GM10248 (cell line): Measurements from ENCODE around the gene PERP.

Experiments used
- CTCF ChIA-PET: fragments of 300-600 bp; sonication (Branson Sonifier 250); formaldehyde crosslinking; extraction: SDS; loops from one replicate; lab custom pipeline; 2021; ENCODE audit warnings: antibody characterized with exemption; lab: Yijun Ruan, JAX
- POLR2A ChIA-PET: fragments of 350-650 bp; sonication (Branson Sonifier 250); formaldehyde crosslinking; extraction: SDS; loops from one replicate; lab custom pipeline; 2020; ENCODE audit warnings: antibody characterized with exemption; lab: Yijun Ruan, JAX
- DNase-seq: peaks from one replicate; pipeline ENCODE4 v3.0.0; 2012; ENCODE audit errors: extremely low spot score
- TF ChIP-seq, protein P1 (sequence below): IDR thresholded peaks from 2 replicates; pipeline ENCODE4 v1.5.1; 2012; ENCODE audit warnings: mild to moderate bottlenecking, low read depth; ENCODE audit errors: extremely low read depth, missing control alignments, control extremely low read depth

PERP gene

DNA sequence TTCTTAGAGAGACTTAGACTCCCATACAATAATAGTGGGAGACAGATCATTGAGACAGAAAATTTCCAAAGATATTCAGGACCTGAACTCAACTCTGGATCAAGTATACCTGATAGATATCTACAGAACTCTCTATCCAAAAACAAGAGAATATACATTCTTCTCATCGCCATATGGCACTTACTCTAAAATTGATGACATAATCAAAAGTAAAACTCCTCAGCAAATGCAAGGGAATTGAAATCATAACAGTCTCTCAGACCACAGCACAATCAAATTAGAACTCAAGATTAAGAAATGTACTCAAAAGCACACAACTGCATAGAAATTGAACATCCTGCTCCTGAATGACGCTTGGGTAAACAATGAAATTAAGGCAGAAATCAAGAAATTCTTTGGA, 28.7 kb downstream of the PERP start:
- ChIA-PET CTCF (no interaction called here), POLR2A (no interaction called here)
- TF ChIP-seq, protein P1, sequence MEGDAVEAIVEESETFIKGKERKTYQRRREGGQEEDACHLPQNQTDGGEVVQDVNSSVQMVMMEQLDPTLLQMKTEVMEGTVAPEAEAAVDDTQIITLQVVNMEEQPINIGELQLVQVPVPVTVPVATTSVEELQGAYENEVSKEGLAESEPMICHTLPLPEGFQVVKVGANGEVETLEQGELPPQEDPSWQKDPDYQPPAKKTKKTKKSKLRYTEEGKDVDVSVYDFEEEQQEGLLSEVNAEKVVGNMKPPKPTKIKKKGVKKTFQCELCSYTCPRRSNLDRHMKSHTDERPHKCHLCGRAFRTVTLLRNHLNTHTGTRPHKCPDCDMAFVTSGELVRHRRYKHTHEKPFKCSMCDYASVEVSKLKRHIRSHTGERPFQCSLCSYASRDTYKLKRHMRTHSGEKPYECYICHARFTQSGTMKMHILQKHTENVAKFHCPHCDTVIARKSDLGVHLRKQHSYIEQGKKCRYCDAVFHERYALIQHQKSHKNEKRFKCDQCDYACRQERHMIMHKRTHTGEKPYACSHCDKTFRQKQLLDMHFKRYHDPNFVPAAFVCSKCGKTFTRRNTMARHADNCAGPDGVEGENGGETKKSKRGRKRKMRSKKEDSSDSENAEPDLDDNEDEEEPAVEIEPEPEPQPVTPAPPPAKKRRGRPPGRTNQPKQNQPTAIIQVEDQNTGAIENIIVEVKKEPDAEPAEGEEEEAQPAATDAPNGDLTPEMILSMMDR = no peak
- DNase-seq = no peak

DNA sequence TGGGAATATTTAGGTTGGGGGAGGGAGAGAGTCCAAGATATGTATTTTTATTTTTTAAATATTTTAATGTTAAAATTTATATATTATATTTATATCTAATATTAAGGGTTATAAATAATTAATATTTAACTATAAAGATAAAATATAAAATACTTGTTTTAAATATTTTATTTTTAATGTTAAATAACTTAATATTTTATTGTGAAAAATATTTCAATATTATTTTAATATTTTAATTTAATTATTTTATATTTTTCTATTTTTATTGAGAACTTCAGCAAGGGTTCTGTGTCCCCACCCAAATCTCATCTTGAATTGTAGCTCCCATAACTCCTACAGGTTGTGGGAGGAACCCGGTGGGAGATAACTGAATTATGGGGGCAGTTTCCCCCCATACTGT, 34.0 kb downstream of the PERP start:
- ChIA-PET POLR2A (no interaction called here), CTCF (interaction anchor here (1.0 to 1.7 kb wide), 2 partner anchors 14 to 43 kb away, joined by 3 to 5 read pairs; no protein-coding TSS in a partner anchor)
- TF ChIP-seq, protein P1 = no peak
- no peak for DNase-seq

GRCh38 chr6:138063726-138064125, 43.5 kb downstream of the PERP start:
- TF ChIP-seq, protein P1 = no peak
- ChIA-PET POLR2A (no interaction called here), CTCF (no interaction called here)
- DNase-seq = no peak

DNA sequence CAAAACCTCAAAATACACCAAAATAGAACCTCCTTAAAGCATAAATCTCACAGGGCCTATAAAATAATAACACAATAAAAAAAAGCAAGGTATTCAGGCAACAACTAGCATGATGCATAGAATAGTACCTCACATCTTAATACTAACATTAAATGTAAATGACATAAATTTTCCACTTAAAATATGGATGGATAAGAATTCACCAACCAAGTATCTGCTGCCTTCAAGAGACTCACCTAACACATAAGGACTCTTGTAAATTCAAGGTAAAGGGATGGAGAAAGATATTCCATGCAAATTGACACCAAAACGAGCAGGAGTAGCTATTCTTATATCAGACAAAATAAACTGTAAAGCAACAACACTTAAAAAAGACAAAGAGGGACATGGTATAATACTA, 52.2 kb downstream of the PERP start:
- ChIA-PET CTCF (no interaction called here), POLR2A (no interaction called here)
- TF ChIP-seq, protein P1 = no peak
- no peak for DNase-seq

GRCh38 chr6:138052783-138053182, 54.4 kb downstream of the PERP start:
- ChIA-PET POLR2A (no interaction called here), CTCF (interaction anchor here (1.0 to 1.4 kb wide), 2 partner anchors 11 to 457 kb away, joined by 3 read pairs; no protein-coding TSS in a partner anchor)
- TF ChIP-seq, protein P1 = no peak
- DNase-seq = no peak

- CTCF ChIA-PET = interaction anchor here (0.9 kb wide), 1 partner anchor 44 kb away, joined by 3 read pairs; no protein-coding TSS in a partner anchor
Measured at GRCh38 chr6:138044972-138045371, 62.2 kb downstream of the PERP start.

More at GRCh38 chr6:138044972-138045371, 62.2 kb downstream of the PERP start:
- TF ChIP-seq, protein P1 = no peak
- POLR2A ChIA-PET = no interaction called here
- no peak for DNase-seq
